NCI-H1930 (cell line): ENCODE results near the gene TMC1.

Experiments
- DNase-seq, 2 experiments: peaks; one replicate each; lab custom pipeline; 2025; lab: John Stamatoyannopoulos, UW

Gene TMC1

GRCh38 chr9:72615931-72616330, 94.5 kb downstream of the TMC1 start:
- DNase-seq: no peak

- peak in 1 of 2 experiments; percentile 5 for DNase-seq
Observed at GRCh38 chr9:72618811-72619210, 97.4 kb downstream of the TMC1 start.

GRCh38 chr9:72622186-72622585, 100.8 kb downstream of the TMC1 start:
- DNase-seq: no peak

- DNase-seq: no peak
Observed at GRCh38 chr9:72623156-72623555, 101.7 kb downstream of the TMC1 start.

GRCh38 chr9:72627147-72627546, 105.7 kb downstream of the TMC1 start:
- DNase-seq: no peak

- DNase-seq: no peak
Observed at GRCh38 chr9:72627956-72628540, 106.6 kb downstream of the TMC1 start.

GRCh38 chr9:72633966-72634365, 112.6 kb downstream of the TMC1 start:
- no peak for DNase-seq

- no peak for DNase-seq
Observed at GRCh38 chr9:72635197-72635596, 113.8 kb downstream of the TMC1 start.

GRCh38 chr9:72636621-72637020, 115.2 kb downstream of the TMC1 start:
- DNase-seq: no peak

- no peak for DNase-seq
Observed at GRCh38 chr9:72643651-72644050, 122.2 kb downstream of the TMC1 start.

GRCh38 chr9:72646061-72646460, 124.7 kb downstream of the TMC1 start:
- DNase-seq: no peak

- no peak for DNase-seq
Observed at GRCh38 chr9:72648324-72649126, 127.1 kb downstream of the TMC1 start.

- no peak for DNase-seq
Observed at GRCh38 chr9:72649127-72649442, 127.7 kb downstream of the TMC1 start.

GRCh38 chr9:72650206-72650605, 128.8 kb downstream of the TMC1 start:
- no peak for DNase-seq

- no peak for DNase-seq
Observed at GRCh38 chr9:72656021-72656420, 134.6 kb downstream of the TMC1 start.

- DNase-seq: no peak
Observed at GRCh38 chr9:72657023-72657422, 135.6 kb downstream of the TMC1 start.

GRCh38 chr9:72658703-72659102, 137.3 kb downstream of the TMC1 start:
- no peak for DNase-seq

- no peak for DNase-seq
Observed at GRCh38 chr9:72661401-72662135, 140.2 kb downstream of the TMC1 start.

- DNase-seq: no peak
Observed at GRCh38 chr9:72665421-72665820, 144.0 kb downstream of the TMC1 start.

- no peak for DNase-seq
Observed at GRCh38 chr9:72667181-72667580, 145.8 kb downstream of the TMC1 start.

- no peak for DNase-seq
Observed at GRCh38 chr9:72674961-72675360, 153.6 kb downstream of the TMC1 start.

- DNase-seq: no peak
Observed at GRCh38 chr9:72675586-72675985, 154.2 kb downstream of the TMC1 start.

GRCh38 chr9:72680593-72681282, 159.3 kb downstream of the TMC1 start:
- peak; percentile 83 to 86 for DNase-seq
